A673 (cell line): Measurements from ENCODE around the gene ANKRD27.

Source experiments
- EZH2 ChIP-seq: fragments of 200-600 bp; sonication (generic); IDR thresholded peaks from 2 replicates; pipeline ENCODE4 v1.6.1; 2017; ENCODE audit warnings: borderline replicate concordance, low read depth, mild to moderate bottlenecking, mixed read lengths, antibody characterized with exemption, low read length; ENCODE audit not compliant: poor library complexity, severe bottlenecking
- TF ChIP-seq, protein P1 (sequence below): fragments of 300-800, 200-600 bp; sonication (generic); conservative IDR thresholded peaks from 2 replicates; pipeline ENCODE4 v1.5.1; 2017; ENCODE audit warnings: low read depth, mild to moderate bottlenecking, antibody characterized with exemption, low read length, moderate library complexity, mixed read lengths

DNA sequence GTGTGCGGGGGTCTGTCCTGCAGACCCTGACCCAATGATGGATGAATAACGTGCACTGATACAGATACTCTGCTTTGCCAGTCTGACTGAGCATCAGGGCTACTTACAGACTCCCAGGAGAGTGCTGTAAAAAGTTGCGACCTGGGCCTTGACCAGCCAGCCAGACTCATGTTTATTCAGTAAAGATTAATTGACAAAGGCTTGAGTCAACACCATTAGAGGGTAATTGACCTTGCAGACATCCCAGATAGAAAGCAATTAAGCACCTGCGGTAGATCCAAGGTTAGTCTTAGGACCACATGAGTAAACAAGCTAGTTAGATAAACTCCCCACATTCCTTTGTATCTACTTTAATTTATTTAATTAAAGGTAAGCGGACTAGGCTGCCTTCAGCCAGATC lies 27.0 kb upstream of the ANKRD27 start:
- TF ChIP-seq, protein P1, sequence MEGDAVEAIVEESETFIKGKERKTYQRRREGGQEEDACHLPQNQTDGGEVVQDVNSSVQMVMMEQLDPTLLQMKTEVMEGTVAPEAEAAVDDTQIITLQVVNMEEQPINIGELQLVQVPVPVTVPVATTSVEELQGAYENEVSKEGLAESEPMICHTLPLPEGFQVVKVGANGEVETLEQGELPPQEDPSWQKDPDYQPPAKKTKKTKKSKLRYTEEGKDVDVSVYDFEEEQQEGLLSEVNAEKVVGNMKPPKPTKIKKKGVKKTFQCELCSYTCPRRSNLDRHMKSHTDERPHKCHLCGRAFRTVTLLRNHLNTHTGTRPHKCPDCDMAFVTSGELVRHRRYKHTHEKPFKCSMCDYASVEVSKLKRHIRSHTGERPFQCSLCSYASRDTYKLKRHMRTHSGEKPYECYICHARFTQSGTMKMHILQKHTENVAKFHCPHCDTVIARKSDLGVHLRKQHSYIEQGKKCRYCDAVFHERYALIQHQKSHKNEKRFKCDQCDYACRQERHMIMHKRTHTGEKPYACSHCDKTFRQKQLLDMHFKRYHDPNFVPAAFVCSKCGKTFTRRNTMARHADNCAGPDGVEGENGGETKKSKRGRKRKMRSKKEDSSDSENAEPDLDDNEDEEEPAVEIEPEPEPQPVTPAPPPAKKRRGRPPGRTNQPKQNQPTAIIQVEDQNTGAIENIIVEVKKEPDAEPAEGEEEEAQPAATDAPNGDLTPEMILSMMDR = no peak
- no peak for TF ChIP-seq EZH2
